Measurements from ENCODE around the gene ESYT1.

ESYT1 gene

DNA sequence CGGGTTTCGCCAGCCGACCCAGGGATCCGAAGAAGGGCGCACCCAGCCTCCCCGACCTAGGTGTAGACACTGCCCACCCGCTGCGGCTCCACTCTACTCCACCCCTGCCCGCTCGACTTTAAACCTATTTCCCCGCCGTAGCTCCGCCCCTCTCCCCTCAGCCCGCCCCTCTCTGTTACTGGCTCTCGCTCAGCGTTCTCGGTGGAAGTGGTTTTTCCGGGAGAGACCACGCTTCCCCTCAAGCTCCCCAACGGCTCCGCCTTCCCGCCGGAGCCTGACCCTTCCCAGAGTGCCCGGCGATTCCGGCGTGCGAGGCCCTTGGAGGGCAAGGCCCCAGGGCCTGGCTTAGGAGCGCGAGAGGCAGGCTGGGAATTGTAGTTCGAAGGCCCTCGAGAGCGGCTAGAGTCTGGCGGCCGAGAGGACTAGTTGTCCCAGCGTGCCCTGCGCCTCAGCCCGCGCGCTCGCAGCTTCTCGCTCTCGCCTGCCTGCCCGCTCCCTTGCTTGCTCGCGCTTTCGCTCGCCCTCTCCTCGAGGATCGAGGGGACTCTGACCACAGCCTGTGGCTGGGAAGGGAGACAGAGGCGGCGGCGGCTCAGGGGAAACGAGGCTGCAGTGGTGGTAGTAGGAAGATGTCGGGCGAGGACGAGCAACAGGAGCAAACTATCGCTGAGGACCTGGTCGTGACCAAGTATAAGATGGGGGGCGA, 23.8 kb upstream of the ESYT1 start, which contains the start of gene PA2G4 (continued):
- TF ChIP-seq ZNF354C (tag by site-specific recombination; IDR thresholded peaks at IDR 0.05; ENCODE audit: borderline replicate concordance, low read depth) (no peak), ZNF19 (tag by site-specific recombination; IDR thresholded peaks at IDR 0.05; ENCODE audit: low read depth) (no peak), ZNF423 (tag by site-specific recombination; IDR thresholded peaks at IDR 0.05) (peak; percentile 85), SP3 (tag by site-specific recombination; IDR thresholded peaks at IDR 0.05) (peak; percentile 95), YY2 (tag by site-specific recombination; IDR thresholded peaks at IDR 0.05) (peak; percentile 65; the same call in 1 of the 2 replicates), ZNF596 (tag by site-specific recombination; IDR thresholded peaks at IDR 0.05) (0 out of 2 replicates have a peak, but pooled peaks have one; percentile 37), ZNF157 (tag by site-specific recombination; IDR thresholded peaks at IDR 0.05) (no peak), ZBTB7A (tag by site-specific recombination; IDR thresholded peaks at IDR 0.05; ENCODE audit: low read depth) (0 out of 2 replicates have a peak, but pooled peaks have one; percentile 60), KLF9 (tag by site-specific recombination; IDR thresholded peaks at IDR 0.05; ENCODE audit: low read depth) (peak; percentile 50; the same call in 1 of the 2 replicates), ZBTB20 (tag by site-specific recombination; IDR thresholded peaks at IDR 0.05) (peak; percentile 95), ZBTB17 (tag by site-specific recombination; IDR thresholded peaks at IDR 0.05) (peak; percentile 100), SCRT1 (tag by site-specific recombination; IDR thresholded peaks at IDR 0.05; ENCODE audit: borderline replicate concordance) (peak; percentile 51; the same call in 1 of the 2 replicates), KLF8 (tag by site-specific recombination; IDR thresholded peaks at IDR 0.05) (peak; percentile 75; the same call in 1 of the 2 replicates), ZNF629 (tag by site-specific recombination; IDR thresholded peaks at IDR 0.05) (peak; percentile 45), GLIS2 (tag by site-specific recombination; IDR thresholded peaks at IDR 0.05) (peak; percentile 92), ZNF76 (tag by site-specific recombination; IDR thresholded peaks at IDR 0.05; ENCODE audit: borderline replicate concordance, low read depth) (peak; percentile 99), ZNF561 (tag by site-specific recombination; IDR thresholded peaks at IDR 0.05; ENCODE audit: borderline replicate concordance) (peak; percentile 73; the same call in 1 of the 2 replicates), BCL11A (tag by site-specific recombination; IDR thresholded peaks at IDR 0.05; ENCODE audit: low read depth) (peak; percentile 78; the same call in 1 of the 2 replicates), ZXDB (tag by site-specific recombination; IDR thresholded peaks at IDR 0.05) (peak; percentile 99), ZNF24 (tag by site-specific recombination; IDR thresholded peaks at IDR 0.05) (peak; percentile 66; the same call in 1 of the 2 replicates), ZNF324 (tag by site-specific recombination; IDR thresholded peaks at IDR 0.05) (no peak), ZBTB26 (tag by site-specific recombination; optimal IDR thresholded peaks at IDR 0.05) (peak; percentile 100), ZBTB48 (tag by site-specific recombination; IDR thresholded peaks at IDR 0.05) (peak; percentile 78), WT1 (tag by site-specific recombination; IDR thresholded peaks at IDR 0.05) (0 out of 2 replicates have a peak, but pooled peaks have one; percentile 3)
- TF ChIP-seq, protein P1, sequence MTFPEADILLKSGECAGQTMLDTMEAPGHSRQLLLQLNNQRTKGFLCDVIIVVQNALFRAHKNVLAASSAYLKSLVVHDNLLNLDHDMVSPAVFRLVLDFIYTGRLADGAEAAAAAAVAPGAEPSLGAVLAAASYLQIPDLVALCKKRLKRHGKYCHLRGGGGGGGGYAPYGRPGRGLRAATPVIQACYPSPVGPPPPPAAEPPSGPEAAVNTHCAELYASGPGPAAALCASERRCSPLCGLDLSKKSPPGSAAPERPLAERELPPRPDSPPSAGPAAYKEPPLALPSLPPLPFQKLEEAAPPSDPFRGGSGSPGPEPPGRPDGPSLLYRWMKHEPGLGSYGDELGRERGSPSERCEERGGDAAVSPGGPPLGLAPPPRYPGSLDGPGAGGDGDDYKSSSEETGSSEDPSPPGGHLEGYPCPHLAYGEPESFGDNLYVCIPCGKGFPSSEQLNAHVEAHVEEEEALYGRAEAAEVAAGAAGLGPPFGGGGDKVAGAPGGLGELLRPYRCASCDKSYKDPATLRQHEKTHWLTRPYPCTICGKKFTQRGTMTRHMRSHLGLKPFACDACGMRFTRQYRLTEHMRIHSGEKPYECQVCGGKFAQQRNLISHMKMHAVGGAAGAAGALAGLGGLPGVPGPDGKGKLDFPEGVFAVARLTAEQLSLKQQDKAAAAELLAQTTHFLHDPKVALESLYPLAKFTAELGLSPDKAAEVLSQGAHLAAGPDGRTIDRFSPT (tag by site-specific recombination; IDR thresholded peaks at IDR 0.05) = peak; percentile 98
- TF ChIP-seq, protein P2, sequence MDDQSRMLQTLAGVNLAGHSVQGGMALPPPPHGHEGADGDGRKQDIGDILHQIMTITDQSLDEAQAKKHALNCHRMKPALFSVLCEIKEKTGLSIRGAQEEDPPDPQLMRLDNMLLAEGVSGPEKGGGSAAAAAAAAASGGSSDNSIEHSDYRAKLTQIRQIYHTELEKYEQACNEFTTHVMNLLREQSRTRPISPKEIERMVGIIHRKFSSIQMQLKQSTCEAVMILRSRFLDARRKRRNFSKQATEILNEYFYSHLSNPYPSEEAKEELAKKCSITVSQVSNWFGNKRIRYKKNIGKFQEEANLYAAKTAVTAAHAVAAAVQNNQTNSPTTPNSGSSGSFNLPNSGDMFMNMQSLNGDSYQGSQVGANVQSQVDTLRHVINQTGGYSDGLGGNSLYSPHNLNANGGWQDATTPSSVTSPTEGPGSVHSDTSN (CRISPR knock-in tag; IDR thresholded peaks at IDR 0.05) = peak; percentile 72; the same call in 1 of the 2 replicates
- TF ChIP-seq, protein P3, sequence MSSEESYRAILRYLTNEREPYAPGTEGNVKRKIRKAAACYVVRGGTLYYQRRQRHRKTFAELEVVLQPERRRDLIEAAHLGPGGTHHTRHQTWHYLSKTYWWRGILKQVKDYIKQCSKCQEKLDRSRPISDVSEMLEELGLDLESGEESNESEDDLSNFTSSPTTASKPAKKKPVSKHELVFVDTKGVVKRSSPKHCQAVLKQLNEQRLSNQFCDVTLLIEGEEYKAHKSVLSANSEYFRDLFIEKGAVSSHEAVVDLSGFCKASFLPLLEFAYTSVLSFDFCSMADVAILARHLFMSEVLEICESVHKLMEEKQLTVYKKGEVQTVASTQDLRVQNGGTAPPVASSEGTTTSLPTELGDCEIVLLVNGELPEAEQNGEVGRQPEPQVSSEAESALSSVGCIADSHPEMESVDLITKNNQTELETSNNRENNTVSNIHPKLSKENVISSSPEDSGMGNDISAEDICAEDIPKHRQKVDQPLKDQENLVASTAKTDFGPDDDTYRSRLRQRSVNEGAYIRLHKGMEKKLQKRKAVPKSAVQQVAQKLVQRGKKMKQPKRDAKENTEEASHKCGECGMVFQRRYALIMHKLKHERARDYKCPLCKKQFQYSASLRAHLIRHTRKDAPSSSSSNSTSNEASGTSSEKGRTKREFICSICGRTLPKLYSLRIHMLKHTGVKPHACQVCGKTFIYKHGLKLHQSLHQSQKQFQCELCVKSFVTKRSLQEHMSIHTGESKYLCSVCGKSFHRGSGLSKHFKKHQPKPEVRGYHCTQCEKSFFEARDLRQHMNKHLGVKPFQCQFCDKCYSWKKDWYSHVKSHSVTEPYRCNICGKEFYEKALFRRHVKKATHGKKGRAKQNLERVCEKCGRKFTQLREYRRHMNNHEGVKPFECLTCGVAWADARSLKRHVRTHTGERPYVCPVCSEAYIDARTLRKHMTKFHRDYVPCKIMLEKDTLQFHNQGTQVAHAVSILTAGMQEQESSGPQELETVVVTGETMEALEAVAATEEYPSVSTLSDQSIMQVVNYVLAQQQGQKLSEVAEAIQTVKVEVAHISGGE (tag by site-specific recombination; conservative IDR thresholded peaks at IDR 0.05; ENCODE audit: low read depth) = 0 out of 2 replicates have a peak, but pooled peaks have one; percentile 59
